ENCODE data around the gene IKZF1.

The IKZF1 gene

DNA sequence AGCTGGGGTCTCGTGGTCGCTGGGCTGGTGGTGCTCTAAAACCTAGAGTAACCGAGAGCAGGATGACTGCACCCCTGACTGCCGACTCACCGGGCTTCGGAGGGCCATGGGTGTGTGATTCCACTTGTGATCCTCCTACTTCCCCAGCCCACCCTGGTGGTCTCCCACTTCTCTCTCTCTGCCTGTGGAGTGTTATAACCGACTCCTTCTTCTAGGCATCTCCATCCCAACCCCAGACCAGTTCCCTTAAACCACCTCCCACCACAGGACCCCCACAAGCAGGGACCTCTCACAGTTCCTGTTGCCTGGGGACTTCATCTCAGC is 52.4 kb downstream of the IKZF1 start:
- Histone ChIP-seq H2AFZ (ENCODE audit: low read depth, low read length, severe bottlenecking) (no peak overlapping the region), H3K27ac (ENCODE audit: low read depth, low read length) (no peak overlapping the region), H3K36me3 (ENCODE audit: low read length) (peaks cover 21% of the 10 kb centered on the region), H3K4me3 (ENCODE audit: insufficient read depth, low read length, poor library complexity, severe bottlenecking) (no peak overlapping the region), H3K4me2 (ENCODE audit: low read depth, low read length, poor library complexity, severe bottlenecking) (no peak overlapping the region), H3K9me3 (ENCODE audit: insufficient read depth, low read length) (no peaks in the 10 kb centered on the region), H3F3A (ENCODE audit: insufficient read depth) (no peaks in the 10 kb centered on the region; the same call in 1 of the 2 replicates), H3K9me2 (replicated peaks; ENCODE audit: insufficient read depth, low read length) (no peaks in the 10 kb centered on the region), H3K27me3 (ENCODE audit: low read length) (no peaks in the 10 kb centered on the region), H3K9ac (ENCODE audit: low read length) (no peak overlapping the region), H4K20me1 (ENCODE audit: low read depth, low read length) (0 out of 2 replicates have a peak, but pooled peaks cover 5% of the 10 kb centered on the region), H3K79me2 (ENCODE audit: insufficient read depth, low read length) (peaks cover 89% of the 10 kb centered on the region)
- TF ChIP-seq EZH2phosphoT487 (conservative IDR thresholded peaks at IDR 0.05; ENCODE audit: low read length) = no peak
- TF ChIP-seq, protein P1, sequence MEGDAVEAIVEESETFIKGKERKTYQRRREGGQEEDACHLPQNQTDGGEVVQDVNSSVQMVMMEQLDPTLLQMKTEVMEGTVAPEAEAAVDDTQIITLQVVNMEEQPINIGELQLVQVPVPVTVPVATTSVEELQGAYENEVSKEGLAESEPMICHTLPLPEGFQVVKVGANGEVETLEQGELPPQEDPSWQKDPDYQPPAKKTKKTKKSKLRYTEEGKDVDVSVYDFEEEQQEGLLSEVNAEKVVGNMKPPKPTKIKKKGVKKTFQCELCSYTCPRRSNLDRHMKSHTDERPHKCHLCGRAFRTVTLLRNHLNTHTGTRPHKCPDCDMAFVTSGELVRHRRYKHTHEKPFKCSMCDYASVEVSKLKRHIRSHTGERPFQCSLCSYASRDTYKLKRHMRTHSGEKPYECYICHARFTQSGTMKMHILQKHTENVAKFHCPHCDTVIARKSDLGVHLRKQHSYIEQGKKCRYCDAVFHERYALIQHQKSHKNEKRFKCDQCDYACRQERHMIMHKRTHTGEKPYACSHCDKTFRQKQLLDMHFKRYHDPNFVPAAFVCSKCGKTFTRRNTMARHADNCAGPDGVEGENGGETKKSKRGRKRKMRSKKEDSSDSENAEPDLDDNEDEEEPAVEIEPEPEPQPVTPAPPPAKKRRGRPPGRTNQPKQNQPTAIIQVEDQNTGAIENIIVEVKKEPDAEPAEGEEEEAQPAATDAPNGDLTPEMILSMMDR (IDR thresholded peaks at IDR 0.05; ENCODE audit: insufficient read depth, low read length, poor library complexity, severe bottlenecking) = no peak

GRCh38 chr7:50357426-50357825 is 52.9 kb downstream of the IKZF1 start:
- H3K36me3 ChIP-seq (ENCODE audit: low read length) = peaks cover 17% of the 10 kb centered on the region
- no peak overlapping the region for H3K4me2 ChIP-seq (ENCODE audit: low read depth, low read length, poor library complexity, severe bottlenecking)

GRCh38 chr7:50358041-50358705 is 53.7 kb downstream of the IKZF1 start:
- Histone ChIP-seq H3K27ac (ENCODE audit: low read depth, low read length) (no peak overlapping the region), H3K27me3 (ENCODE audit: low read length) (no peaks in the 10 kb centered on the region), H3K9me3 (ENCODE audit: insufficient read depth, low read length) (no peaks in the 10 kb centered on the region), H3K4me3 (ENCODE audit: insufficient read depth, low read length, poor library complexity, severe bottlenecking) (no peak overlapping the region), H4K20me1 (ENCODE audit: low read depth, low read length) (0 out of 2 replicates have a peak, but pooled peaks cover 5% of the 10 kb centered on the region), H2AFZ (ENCODE audit: low read depth, low read length, severe bottlenecking) (no peak overlapping the region), H3F3A (ENCODE audit: insufficient read depth) (no peaks in the 10 kb centered on the region; the same call in 1 of the 2 replicates), H3K9me2 (replicated peaks; ENCODE audit: insufficient read depth, low read length) (no peaks in the 10 kb centered on the region), H3K79me2 (ENCODE audit: insufficient read depth, low read length) (peaks cover 88% of the 10 kb centered on the region), H3K9ac (ENCODE audit: low read length) (no peak overlapping the region), H3K4me2 (ENCODE audit: low read depth, low read length, poor library complexity, severe bottlenecking) (no peak overlapping the region), H3K36me3 (ENCODE audit: low read length) (peaks cover 14% of the 10 kb centered on the region)
- TF ChIP-seq EZH2phosphoT487 (conservative IDR thresholded peaks at IDR 0.05; ENCODE audit: low read length) = no peak

More at GRCh38 chr7:50357426-50357825, 52.9 kb downstream of the IKZF1 start:
- Histone ChIP-seq H3K4me3 (ENCODE audit: insufficient read depth, low read length, poor library complexity, severe bottlenecking) (no peak overlapping the region), H3K9me3 (ENCODE audit: insufficient read depth, low read length) (no peaks in the 10 kb centered on the region), H3K27me3 (ENCODE audit: low read length) (no peaks in the 10 kb centered on the region), H2AFZ (ENCODE audit: low read depth, low read length, severe bottlenecking) (no peak overlapping the region), H4K20me1 (ENCODE audit: low read depth, low read length) (0 out of 2 replicates have a peak, but pooled peaks cover 5% of the 10 kb centered on the region), H3K9ac (ENCODE audit: low read length) (no peak overlapping the region), H3K79me2 (ENCODE audit: insufficient read depth, low read length) (peaks cover 88% of the 10 kb centered on the region), H3K9me2 (replicated peaks; ENCODE audit: insufficient read depth, low read length) (no peaks in the 10 kb centered on the region), H3F3A (ENCODE audit: insufficient read depth) (no peaks in the 10 kb centered on the region; the same call in 1 of the 2 replicates), H3K27ac (ENCODE audit: low read depth, low read length) (no peak overlapping the region)
- TF ChIP-seq, protein P1 (IDR thresholded peaks at IDR 0.05; ENCODE audit: insufficient read depth, low read length, poor library complexity, severe bottlenecking) = no peak
- no peak for TF ChIP-seq EZH2phosphoT487 (conservative IDR thresholded peaks at IDR 0.05; ENCODE audit: low read length)

- peaks cover 88% of the 10 kb centered on the region for H3K79me2 ChIP-seq (ENCODE audit: insufficient read depth, low read length)
Observed at GRCh38 chr7:50358779-50359178, 54.3 kb downstream of the IKZF1 start.

More at GRCh38 chr7:50358779-50359178, 54.3 kb downstream of the IKZF1 start:
- Histone ChIP-seq H4K20me1 (ENCODE audit: low read depth, low read length) (0 out of 2 replicates have a peak, but pooled peaks cover 5% of the 10 kb centered on the region), H3K4me2 (ENCODE audit: low read depth, low read length, poor library complexity, severe bottlenecking) (no peak overlapping the region), H3K9me3 (ENCODE audit: insufficient read depth, low read length) (no peaks in the 10 kb centered on the region), H3K4me3 (ENCODE audit: insufficient read depth, low read length, poor library complexity, severe bottlenecking) (no peak overlapping the region), H3K9me2 (replicated peaks; ENCODE audit: insufficient read depth, low read length) (no peaks in the 10 kb centered on the region), H2AFZ (ENCODE audit: low read depth, low read length, severe bottlenecking) (no peak overlapping the region), H3K27ac (ENCODE audit: low read depth, low read length) (no peak overlapping the region), H3K36me3 (ENCODE audit: low read length) (peaks cover 12% of the 10 kb centered on the region), H3F3A (ENCODE audit: insufficient read depth) (peaks cover 4% of the 10 kb centered on the region; the same call in 1 of the 2 replicates), H3K27me3 (ENCODE audit: low read length) (no peaks in the 10 kb centered on the region), H3K9ac (ENCODE audit: low read length) (no peak overlapping the region)
- no peak for TF ChIP-seq EZH2phosphoT487 (conservative IDR thresholded peaks at IDR 0.05; ENCODE audit: low read length)
- TF ChIP-seq, protein P1 (IDR thresholded peaks at IDR 0.05; ENCODE audit: insufficient read depth, low read length, poor library complexity, severe bottlenecking) = no peak

Data from SU-DHL-6 (cell line).